ENCODE measurements around the gene MRPL20. TPM values are rescaled to one million over a fixed set of nuclear protein-coding genes. Genes with fewer than 3 reads are reported as not detected.

MRPL20 gene
- total RNA-seq, 1 experiment from 2014 or later = 90.8 TPM

- ChIA-PET CTCF (no interaction called here), POLR2A (ENCODE audit: unreplicated experiment) (no interaction called here)
- Histone ChIP-seq H3K4me1 (replicated peaks; ENCODE audit: insufficient read depth) (peaks cover 13% of the 10 kb centered on the region), H4K20me1 (ENCODE audit: insufficient read depth) (peaks cover 24% of the 10 kb centered on the region), H3K36me3 (ENCODE audit: low read depth) (peaks cover 58% of the 10 kb centered on the region), H3K9me2 (ENCODE audit: insufficient read depth) (no peaks in the 10 kb centered on the region), H3K79me2 (ENCODE audit: low read depth) (peaks cover 39% of the 10 kb centered on the region), H3K27ac (no peak overlapping the region), H3F3A (ENCODE audit: insufficient read depth, low read depth) (peaks cover 46% of the 10 kb centered on the region; the same call in 1 of the 2 replicates), H3K4me2 (no peak overlapping the region), H3K9me3 (ENCODE audit: insufficient read depth, low read depth) (no peaks in the 10 kb centered on the region), H2AFZ (no peak overlapping the region), H3K4me3 (no peak overlapping the region), H3K27me3 (ENCODE audit: insufficient read depth, low read depth) (no peaks in the 10 kb centered on the region)
- BruUV-seq (replicated peaks) = no TSS peak
- intact Hi-C loops (cut with micrococcal nuclease; ENCODE audit: unreplicated experiment) = no loop called here
- TF ChIP-seq, protein P1, sequence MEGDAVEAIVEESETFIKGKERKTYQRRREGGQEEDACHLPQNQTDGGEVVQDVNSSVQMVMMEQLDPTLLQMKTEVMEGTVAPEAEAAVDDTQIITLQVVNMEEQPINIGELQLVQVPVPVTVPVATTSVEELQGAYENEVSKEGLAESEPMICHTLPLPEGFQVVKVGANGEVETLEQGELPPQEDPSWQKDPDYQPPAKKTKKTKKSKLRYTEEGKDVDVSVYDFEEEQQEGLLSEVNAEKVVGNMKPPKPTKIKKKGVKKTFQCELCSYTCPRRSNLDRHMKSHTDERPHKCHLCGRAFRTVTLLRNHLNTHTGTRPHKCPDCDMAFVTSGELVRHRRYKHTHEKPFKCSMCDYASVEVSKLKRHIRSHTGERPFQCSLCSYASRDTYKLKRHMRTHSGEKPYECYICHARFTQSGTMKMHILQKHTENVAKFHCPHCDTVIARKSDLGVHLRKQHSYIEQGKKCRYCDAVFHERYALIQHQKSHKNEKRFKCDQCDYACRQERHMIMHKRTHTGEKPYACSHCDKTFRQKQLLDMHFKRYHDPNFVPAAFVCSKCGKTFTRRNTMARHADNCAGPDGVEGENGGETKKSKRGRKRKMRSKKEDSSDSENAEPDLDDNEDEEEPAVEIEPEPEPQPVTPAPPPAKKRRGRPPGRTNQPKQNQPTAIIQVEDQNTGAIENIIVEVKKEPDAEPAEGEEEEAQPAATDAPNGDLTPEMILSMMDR (conservative IDR thresholded peaks at IDR 0.05) = no peak
- TF ChIP-seq EZH2 (IDR thresholded peaks at IDR 0.05; ENCODE audit: low read depth) = no peak
- no peak for DNase-seq
Measured at GRCh38 chr1:1393428-1393827, 13.7 kb downstream of the MRPL20 start.

DNA sequence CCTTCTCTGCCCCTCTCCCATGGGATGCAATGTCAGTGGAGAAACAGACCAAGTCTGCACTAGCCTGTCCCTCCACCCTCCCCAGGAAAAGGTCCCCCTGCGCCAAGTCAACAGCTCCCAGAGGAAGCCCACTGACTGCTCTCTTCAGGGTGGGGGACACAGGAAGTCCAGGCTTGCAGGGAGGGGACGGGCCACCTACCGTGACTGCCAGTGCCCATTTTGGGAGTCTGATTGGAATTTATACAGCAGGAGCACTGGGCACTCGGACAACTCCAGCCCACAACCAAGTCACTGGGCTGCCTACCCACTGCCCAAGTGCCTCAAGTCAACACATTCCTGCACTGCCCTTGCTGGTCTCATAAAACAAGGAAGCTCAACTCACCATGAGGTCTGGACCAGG is 14.1 kb downstream of the MRPL20 start:
- TF ChIP-seq EZH2 (IDR thresholded peaks at IDR 0.05; ENCODE audit: low read depth) = no peak
- TF ChIP-seq, protein P1 (conservative IDR thresholded peaks at IDR 0.05) = no peak
- no peaks in the 10 kb centered on the region for H3K9me2 ChIP-seq (ENCODE audit: insufficient read depth)
- H3K9me3 ChIP-seq (ENCODE audit: insufficient read depth, low read depth) = no peaks in the 10 kb centered on the region
- no peak overlapping the region for H3K4me3 ChIP-seq
- peaks cover 21% of the 10 kb centered on the region for H4K20me1 ChIP-seq (ENCODE audit: insufficient read depth)
- H3K4me1 ChIP-seq (replicated peaks; ENCODE audit: insufficient read depth) = peaks cover 10% of the 10 kb centered on the region
- ChIA-PET POLR2A (ENCODE audit: unreplicated experiment) (no interaction called here), CTCF (no interaction called here)
- peaks cover 60% of the 10 kb centered on the region for H3K36me3 ChIP-seq (ENCODE audit: low read depth)
- H3K27ac ChIP-seq = no peak overlapping the region
- DNase-seq = no peak
- intact Hi-C loops (cut with micrococcal nuclease; ENCODE audit: unreplicated experiment) = no loop called here
- H3K4me2 ChIP-seq = no peak overlapping the region
- H3K27me3 ChIP-seq (ENCODE audit: insufficient read depth, low read depth) = no peaks in the 10 kb centered on the region
- H2AFZ ChIP-seq = no peak overlapping the region
- H3F3A ChIP-seq (ENCODE audit: insufficient read depth, low read depth) = peaks cover 46% of the 10 kb centered on the region; the same call in 1 of the 2 replicates
- H3K79me2 ChIP-seq (ENCODE audit: low read depth) = peaks cover 35% of the 10 kb centered on the region
- no TSS peak for BruUV-seq (replicated peaks)

GRCh38 chr1:1391225-1391624 is 15.9 kb downstream of the MRPL20 start:
- Histone ChIP-seq H3K27me3 (ENCODE audit: insufficient read depth, low read depth) (no peaks in the 10 kb centered on the region), H3K4me1 (replicated peaks; ENCODE audit: insufficient read depth) (no peaks in the 10 kb centered on the region), H3F3A (ENCODE audit: insufficient read depth, low read depth) (peaks cover 34% of the 10 kb centered on the region; the same call in 1 of the 2 replicates), H3K4me3 (no peak overlapping the region), H4K20me1 (ENCODE audit: insufficient read depth) (peaks cover 20% of the 10 kb centered on the region), H3K9me3 (ENCODE audit: insufficient read depth, low read depth) (no peaks in the 10 kb centered on the region), H3K36me3 (ENCODE audit: low read depth) (peaks cover 54% of the 10 kb centered on the region), H2AFZ (no peak overlapping the region), H3K79me2 (ENCODE audit: low read depth) (peaks cover 18% of the 10 kb centered on the region; the same call in 1 of the 2 replicates), H3K27ac (no peak overlapping the region), H3K4me2 (no peak overlapping the region), H3K9me2 (ENCODE audit: insufficient read depth) (no peaks in the 10 kb centered on the region)
- intact Hi-C loops (cut with micrococcal nuclease; ENCODE audit: unreplicated experiment) = no loop called here
- no TSS peak for BruUV-seq (replicated peaks)
- CTCF ChIA-PET = no interaction called here
- POLR2A ChIA-PET (ENCODE audit: unreplicated experiment) = no interaction called here
- TF ChIP-seq, protein P1 (conservative IDR thresholded peaks at IDR 0.05) = no peak
- no peak for TF ChIP-seq EZH2 (IDR thresholded peaks at IDR 0.05; ENCODE audit: low read depth)
- DNase-seq = no peak

Data from PC-9 (cell line).